HepG2 (cell line): ENCODE results near the gene WRAP73. TPM values are rescaled to one million over a fixed set of nuclear protein-coding genes. Genes with fewer than 3 reads are reported as not detected.

Experiments
- ATAC-seq: fragments of 200-7000 bp; cut with Tn5 transposase; 3 replicates; pipeline ENCODE4 v1.9.1; 2020; ENCODE audit warnings: mild to moderate bottlenecking, moderate library complexity
- BruUV-seq: library from RNA; stranded (reverse); fragments of 400-500 nt; replicated peaks from 2 replicates; lab custom pipeline; 2021; lab: Mats Ljungman, UMichigan
- CTCF ChIA-PET: fragments of 300-600 bp; formaldehyde crosslinking; extraction: SDS; loops from one replicate; lab custom pipeline; 2021; ENCODE audit warnings: low total read pairs, inconsistent platforms, low intra/inter-chr PET ratio; lab: Yijun Ruan, JAX
- POLR2A ChIA-PET: fragments of 350-600 bp; sonication (Branson Sonifier 250); formaldehyde crosslinking; loops from one replicate; lab custom pipeline; 2020; ENCODE audit warnings: antibody characterized with exemption, inconsistent platforms; lab: Yijun Ruan, JAX
- DNase-seq: peaks from one replicate; pipeline ENCODE4 v3.0.0-alpha.2; 2015; ENCODE audit warnings: low spot score
- FAIRE-seq: peaks from 3 replicates; lab custom pipeline; 2011; peaks lifted over from hg19 to GRCh38; lab: Jason Lieb, UNC
- H2AFZ ChIP-seq: one replicate; pipeline ENCODE4 v1.6.1; 2011; ENCODE audit warnings: low read length, inconsistent platforms
- H3K27ac ChIP-seq: fragments of 300-600 bp; 3 replicates; pipeline ENCODE4 v1.8.0; 2011; ENCODE audit warnings: mixed run types, mild to moderate bottlenecking, mixed read lengths, low read length, inconsistent platforms; ENCODE audit not compliant: insufficient read depth; ENCODE audit errors: extremely low read length
- H3K27me3 ChIP-seq, 2 experiments: fragments of 200-600 bp in 1 of 2; 2 replicates in 1 of 2; 3 replicates in 1 of 2; pipeline versions ENCODE4 v1.6.0 to v1.8.0; 2011; ENCODE audit warnings: low read length in 2 of 2, mild to moderate bottlenecking in 2 of 2, moderate library complexity in 2 of 2, inconsistent platforms in 1 of 2; ENCODE audit not compliant: insufficient read depth in 2 of 2, control insufficient read depth in 1 of 2
- H3K36me3 ChIP-seq, 2 experiments: fragments of 200-600 bp in 1 of 2; replicated peaks in 1 of 2; 2 replicates in 1 of 2; 3 replicates in 1 of 2; pipeline versions ENCODE4 v1.5.1 to v1.8.0; 2011; ENCODE audit warnings: low read length in 2 of 2, inconsistent platforms in 1 of 2; ENCODE audit not compliant: insufficient read depth in 2 of 2, control insufficient read depth in 1 of 2
- H3K4me1 ChIP-seq: 2 replicates; pipeline ENCODE4 v1.5.1; 2012; ENCODE audit warnings: low read length, inconsistent platforms; ENCODE audit not compliant: insufficient read depth
- H3K4me2 ChIP-seq: 2 replicates; pipeline ENCODE4 v1.6.0; 2011; ENCODE audit warnings: low read depth, low read length, inconsistent platforms
- H3K4me3 ChIP-seq, 3 experiments: fragments of 200-600 bp in 1 of 3; sonication (generic), shearing (Covaris generic) in 1 of 3; replicated peaks in 1 of 3; 2 replicates each; pipeline ENCODE4 v1.5.1; 2011 to 2016; ENCODE audit warnings: low read length in 3 of 3, inconsistent platforms in 2 of 3, low read depth in 2 of 3, mild to moderate bottlenecking in 2 of 3, control low read depth in 1 of 3, mixed read lengths in 1 of 3; ENCODE audit not compliant: insufficient read depth in 1 of 3
- H3K79me2 ChIP-seq: one replicate; pipeline ENCODE4 v1.6.1; 2011; ENCODE audit warnings: low read length, inconsistent platforms; ENCODE audit not compliant: insufficient read depth
- H3K9ac ChIP-seq: 2 replicates; pipeline ENCODE4 v1.6.0; 2011; ENCODE audit warnings: mild to moderate bottlenecking, low read depth, low read length, inconsistent platforms; ENCODE audit not compliant: insufficient read depth
- H3K9me3 ChIP-seq: 2 replicates; pipeline ENCODE4 v1.5.1; 2012; ENCODE audit warnings: mild to moderate bottlenecking, low read length
- H4K20me1 ChIP-seq: 2 replicates; pipeline ENCODE4 v1.6.0; 2011; ENCODE audit warnings: inconsistent platforms, mild to moderate bottlenecking, low read length, moderate library complexity; ENCODE audit not compliant: insufficient read depth
- ADNP ChIP-seq: sonication (generic); formaldehyde crosslinking; IDR thresholded peaks from 2 replicates; pipeline ENCODE4 v1.4.0; 2020; ENCODE audit warnings: missing genetic modification reagents
- ARID2 ChIP-seq: sonication (generic); formaldehyde crosslinking; IDR thresholded peaks from 2 replicates; pipeline ENCODE4 v1.8.1; 2022; ENCODE audit warnings: mild to moderate bottlenecking, missing genetic modification reagents, borderline replicate concordance
- CREB1 ChIP-seq, 2 experiments: fragments of 450-650 bp in 1 of 2; IDR thresholded peaks; 2 replicates each; pipeline ENCODE4 v1.6.1; 2016 to 2017; ENCODE audit warnings: control low read depth in 1 of 2, mild to moderate bottlenecking in 1 of 2, missing compliant biosample characterization in 1 of 2, missing genetic modification characterization in 1 of 2
- RXRA ChIP-seq: sonication (generic); formaldehyde crosslinking; IDR thresholded peaks from 2 replicates; pipeline ENCODE4 v1.5.1; 2020; ENCODE audit warnings: missing genetic modification reagents
- ZBTB38 ChIP-seq: sonication (generic); formaldehyde crosslinking; IDR thresholded peaks from 2 replicates; pipeline ENCODE4 v1.5.1; 2020; ENCODE audit warnings: mild to moderate bottlenecking, missing genetic modification reagents
- ZNF12 ChIP-seq: sonication (generic); formaldehyde crosslinking; IDR thresholded peaks from 2 replicates; pipeline ENCODE4 v1.5.0; 2020; ENCODE audit warnings: missing genetic modification reagents
- WGBS: methylation state at CpG from one replicate; pipeline ENCODE4 v1.1.6; 2017; ENCODE audit warnings: low lambda C conversion rate; 5-methylcytosine and 5-hydroxymethylcytosine counted together
- in situ Hi-C: cut with HindIII; loops from 2 replicates; pipeline ENCODE4 v1.10.0; 2017; ENCODE audit warnings: low pct_unique_long_range_greater_than_20kb; ENCODE audit not compliant: extremely low pct_ligation_motif_present
- intact Hi-C: fragments of 100-400 bp; cut with micrococcal nuclease; formaldehyde crosslinking; loops from one replicate; pipeline ENCODE4 v1.10.0; 2022; ENCODE audit not compliant: unreplicated experiment
- polyA plus RNA-seq, 8 experiments: library from polyadenylated mRNA; depleted of rRNA in 3 of 8; stranded (reverse) in 7 of 8; unstranded in 1 of 8; fragments of >200 nt; fragmentation: Illumina TruSeq in 4 of 8; extraction: Trizol in 4 of 8; gene quantifications; 2 replicates each; pipeline versions ENCODE4 v1.2.1 to v1.2.3, GENCODE V29; 2011 to 2016; ENCODE audit warnings: low read depth in 4 of 8, missing spikeins in 1 of 8, mixed read lengths in 1 of 8; ENCODE audit not compliant: insufficient read depth in 1 of 8
- total RNA-seq, 5 experiments: library from RNA; depleted of rRNA; stranded (reverse); fragments of >200 nt; fragmentation: Illumina TruSeq; extraction: Trizol; gene quantifications; 2 replicates each; pipeline ENCODE4 v1.2.3, GENCODE V29; 2016; ENCODE audit warnings: low read depth in 1 of 5
- TF ChIP-seq, protein P1 (sequence below): sonication (generic); formaldehyde crosslinking; IDR thresholded peaks from 2 replicates; pipeline ENCODE4 v1.8.1; 2023; ENCODE audit warnings: missing genetic modification reagents, inconsistent platforms, borderline replicate concordance
- TF ChIP-seq, protein P2 (sequence below): IDR thresholded peaks from 2 replicates; pipeline ENCODE4 v1.6.1; 2012; ENCODE audit warnings: low read depth, low read length, improper control_type of control experiment
- TF ChIP-seq, protein P3 (sequence below): sonication (generic); formaldehyde crosslinking; IDR thresholded peaks from 2 replicates; pipeline ENCODE4 v1.4.0; 2020; ENCODE audit warnings: missing genetic modification reagents
- TF ChIP-seq, protein P4 (sequence below): sonication (generic); formaldehyde crosslinking; IDR thresholded peaks from 2 replicates; pipeline ENCODE4 v1.8.0; 2022; ENCODE audit warnings: mild to moderate bottlenecking, missing genetic modification reagents; ENCODE audit not compliant: insufficient replicate concordance

Gene WRAP73
- total and polyA plus RNA-seq, 2 of the 13 experiments (the other 11 are each of a cell fraction or from before 2014, with no cell fraction given): 18.1 to 40.4 TPM

DNA sequence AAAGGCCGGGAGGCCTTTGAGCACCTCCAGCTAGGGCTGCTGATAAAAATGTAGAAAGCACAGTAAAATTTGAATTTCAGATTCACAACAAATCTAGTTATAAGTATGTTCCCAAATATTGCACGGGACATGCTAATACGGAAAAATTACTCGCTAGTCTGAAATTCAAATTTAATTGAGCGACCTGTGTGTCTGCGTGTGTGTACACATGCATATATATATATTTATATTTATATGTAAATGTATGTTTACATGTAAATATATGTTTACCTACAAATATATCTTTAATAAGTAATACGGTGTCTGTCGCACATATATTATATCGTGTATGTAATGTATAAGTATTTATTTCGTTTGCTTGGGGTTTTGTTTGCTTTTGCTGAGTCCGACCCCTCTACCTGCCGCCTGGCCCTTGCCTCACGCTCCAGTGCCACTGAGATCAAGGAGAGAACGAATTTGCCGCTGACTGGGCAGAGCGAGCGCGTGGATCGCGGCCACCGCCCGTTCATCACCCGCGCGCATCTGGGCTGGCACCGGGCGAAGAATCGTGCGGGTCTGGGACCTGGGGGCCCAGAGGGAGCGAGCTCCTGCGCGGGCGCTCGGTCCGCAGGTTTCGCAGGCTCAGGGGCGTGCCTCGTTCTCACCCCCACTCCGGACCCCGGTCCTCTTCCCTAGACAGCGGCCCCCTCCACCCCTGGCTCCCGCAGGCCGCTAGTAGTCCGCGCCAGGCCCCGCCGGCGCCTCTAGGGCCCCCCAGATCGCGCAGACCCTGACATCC, 534 bp upstream of the WRAP73 start:
- 78% methylated on average over 37 of the region's 50 CpGs for WGBS
- Histone ChIP-seq H3K4me3 (peak overlapping the region in 1 of 3 experiments; percentile 98; a peak in 3 of 6 replicates), H3K4me2 (peak overlapping the region; percentile 88), H3K27me3 (peaks cover 2 to 11% of the 10 kb centered on the region in 2 experiments; a peak in 3 of 5 replicates), H3K4me1 (peaks cover 25% of the 10 kb centered on the region), H4K20me1 (no peaks in the 10 kb centered on the region)
- POLR2A ChIA-PET: interaction anchor here (0.8 to 0.9 kb wide), 2 partner anchors 16 to 179 kb away, joined by 3 read pairs; no protein-coding TSS in a partner anchor
- DNase-seq: no peak
- BruUV-seq: no TSS peak
- intact Hi-C loops: loop anchor here (2.0 kb wide), 1 partner anchor 26 kb away; the partner anchor contains the start of gene TPRG1L
- FAIRE-seq: no peak
- in situ Hi-C loops: no loop called here
- TF ChIP-seq, protein P1, sequence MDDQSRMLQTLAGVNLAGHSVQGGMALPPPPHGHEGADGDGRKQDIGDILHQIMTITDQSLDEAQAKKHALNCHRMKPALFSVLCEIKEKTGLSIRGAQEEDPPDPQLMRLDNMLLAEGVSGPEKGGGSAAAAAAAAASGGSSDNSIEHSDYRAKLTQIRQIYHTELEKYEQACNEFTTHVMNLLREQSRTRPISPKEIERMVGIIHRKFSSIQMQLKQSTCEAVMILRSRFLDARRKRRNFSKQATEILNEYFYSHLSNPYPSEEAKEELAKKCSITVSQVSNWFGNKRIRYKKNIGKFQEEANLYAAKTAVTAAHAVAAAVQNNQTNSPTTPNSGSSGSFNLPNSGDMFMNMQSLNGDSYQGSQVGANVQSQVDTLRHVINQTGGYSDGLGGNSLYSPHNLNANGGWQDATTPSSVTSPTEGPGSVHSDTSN (CRISPR knock-in tag): no peak
- TF ChIP-seq ZBTB38: peak; percentile 31; the same call in 1 of the 2 replicates
- no peak for TF ChIP-seq ADNP (CRISPR knock-in tag)
- 0 out of 2 replicates have a peak, but pooled peaks have one; percentile 6 for TF ChIP-seq RXRA (CRISPR knock-in tag)
- TF ChIP-seq, protein P2, sequence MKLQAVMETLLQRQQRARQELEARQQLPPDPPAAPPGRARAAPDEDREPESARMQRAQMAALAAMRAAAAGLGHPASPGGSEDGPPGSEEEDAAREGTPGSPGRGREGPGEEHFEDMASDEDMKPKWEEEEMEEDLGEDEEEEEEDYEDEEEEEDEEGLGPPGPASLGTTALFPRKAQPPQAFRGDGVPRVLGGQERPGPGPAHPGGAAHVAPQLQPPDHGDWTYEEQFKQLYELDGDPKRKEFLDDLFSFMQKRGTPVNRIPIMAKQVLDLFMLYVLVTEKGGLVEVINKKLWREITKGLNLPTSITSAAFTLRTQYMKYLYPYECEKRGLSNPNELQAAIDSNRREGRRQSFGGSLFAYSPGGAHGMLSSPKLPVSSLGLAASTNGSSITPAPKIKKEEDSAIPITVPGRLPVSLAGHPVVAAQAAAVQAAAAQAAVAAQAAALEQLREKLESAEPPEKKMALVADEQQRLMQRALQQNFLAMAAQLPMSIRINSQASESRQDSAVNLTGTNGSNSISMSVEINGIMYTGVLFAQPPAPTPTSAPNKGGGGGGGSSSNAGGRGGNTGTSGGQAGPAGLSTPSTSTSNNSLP: no peak
- no peak for TF ChIP-seq ZNF12 (CRISPR knock-in tag)
- no peak for TF ChIP-seq ARID2 (CRISPR knock-in tag)
- TF ChIP-seq, protein P3, sequence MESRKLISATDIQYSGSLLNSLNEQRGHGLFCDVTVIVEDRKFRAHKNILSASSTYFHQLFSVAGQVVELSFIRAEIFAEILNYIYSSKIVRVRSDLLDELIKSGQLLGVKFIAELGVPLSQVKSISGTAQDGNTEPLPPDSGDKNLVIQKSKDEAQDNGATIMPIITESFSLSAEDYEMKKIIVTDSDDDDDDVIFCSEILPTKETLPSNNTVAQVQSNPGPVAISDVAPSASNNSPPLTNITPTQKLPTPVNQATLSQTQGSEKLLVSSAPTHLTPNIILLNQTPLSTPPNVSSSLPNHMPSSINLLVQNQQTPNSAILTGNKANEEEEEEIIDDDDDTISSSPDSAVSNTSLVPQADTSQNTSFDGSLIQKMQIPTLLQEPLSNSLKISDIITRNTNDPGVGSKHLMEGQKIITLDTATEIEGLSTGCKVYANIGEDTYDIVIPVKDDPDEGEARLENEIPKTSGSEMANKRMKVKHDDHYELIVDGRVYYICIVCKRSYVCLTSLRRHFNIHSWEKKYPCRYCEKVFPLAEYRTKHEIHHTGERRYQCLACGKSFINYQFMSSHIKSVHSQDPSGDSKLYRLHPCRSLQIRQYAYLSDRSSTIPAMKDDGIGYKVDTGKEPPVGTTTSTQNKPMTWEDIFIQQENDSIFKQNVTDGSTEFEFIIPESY: 0 out of 2 replicates have a peak, but pooled peaks have one; percentile 11
- TF ChIP-seq, protein P4, sequence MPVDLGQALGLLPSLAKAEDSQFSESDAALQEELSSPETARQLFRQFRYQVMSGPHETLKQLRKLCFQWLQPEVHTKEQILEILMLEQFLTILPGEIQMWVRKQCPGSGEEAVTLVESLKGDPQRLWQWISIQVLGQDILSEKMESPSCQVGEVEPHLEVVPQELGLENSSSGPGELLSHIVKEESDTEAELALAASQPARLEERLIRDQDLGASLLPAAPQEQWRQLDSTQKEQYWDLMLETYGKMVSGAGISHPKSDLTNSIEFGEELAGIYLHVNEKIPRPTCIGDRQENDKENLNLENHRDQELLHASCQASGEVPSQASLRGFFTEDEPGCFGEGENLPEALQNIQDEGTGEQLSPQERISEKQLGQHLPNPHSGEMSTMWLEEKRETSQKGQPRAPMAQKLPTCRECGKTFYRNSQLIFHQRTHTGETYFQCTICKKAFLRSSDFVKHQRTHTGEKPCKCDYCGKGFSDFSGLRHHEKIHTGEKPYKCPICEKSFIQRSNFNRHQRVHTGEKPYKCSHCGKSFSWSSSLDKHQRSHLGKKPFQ: no peak
- TF ChIP-seq CREB1 (IDR thresholded peaks at IDR 0.05): no peak
- peak; percentile 6; the same call in 1 of the 2 replicates for TF ChIP-seq CREB1 (CRISPR knock-in tag; IDR thresholded peaks at IDR 0.05)
- TF ChIP-seq, all 625 proteins: peak for 4
- CTCF ChIA-PET: no interaction called here
- Histone ChIP-seq H3K79me2 (peaks cover 7% of the 10 kb centered on the region), H2AFZ (no peak overlapping the region), H3K36me3 (peaks cover 5 to 9% of the 10 kb centered on the region in 2 experiments; a peak in 3 of 5 replicates), H3K9me3 (no peaks in the 10 kb centered on the region), H3K9ac (no peak overlapping the region), H3K27ac (no peak overlapping the region)
- ATAC-seq: no peak
